8988T (cell line): ENCODE measurements around the gene BCKDHB.
"Not testable (repeated sequence)": the region's sequence is repeated elsewhere in the genome, so short reads cannot be mapped to it uniquely, and the experiment has no call there.

Experiments used
- DNase-seq: peaks from one replicate; pipeline ENCODE4 v3.0.0; 2011

The BCKDHB gene

DNA sequence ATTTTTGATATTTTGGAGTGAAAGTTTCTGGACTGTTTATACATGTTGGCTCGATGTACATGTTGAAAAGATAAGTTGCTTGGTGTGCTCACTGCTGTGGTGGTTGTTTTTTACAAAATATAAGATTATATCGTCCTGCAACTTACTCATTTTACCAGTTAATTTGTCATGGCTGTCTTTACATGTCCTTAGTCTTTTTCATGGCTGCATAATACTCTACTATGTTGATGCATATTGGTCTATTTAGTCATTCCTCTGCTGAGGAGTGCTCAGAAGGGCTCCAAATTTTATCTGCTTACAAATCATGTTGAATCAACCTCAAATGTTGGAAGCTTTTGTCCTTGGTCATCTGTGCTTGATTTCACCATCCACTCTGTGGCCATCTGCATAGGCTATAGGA lies 164.6 kb downstream of the BCKDHB start:
- no peak for DNase-seq

DNA sequence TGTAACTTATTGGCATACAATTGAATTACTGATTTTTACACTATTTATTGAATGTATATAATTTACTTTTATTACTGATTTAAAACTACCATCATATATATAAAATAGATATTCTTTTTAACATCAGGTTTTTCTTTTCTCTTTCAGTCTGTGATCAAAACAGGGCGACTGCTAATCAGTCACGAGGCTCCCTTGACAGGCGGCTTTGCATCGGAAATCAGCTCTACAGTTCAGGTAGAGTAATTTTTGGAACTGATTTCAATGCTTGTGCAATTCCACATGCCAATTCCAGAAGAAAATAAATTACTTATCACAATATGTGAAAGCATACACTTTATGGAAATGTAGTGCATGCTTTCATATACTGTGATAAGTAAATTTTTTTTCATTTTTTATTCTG lies 166.5 kb downstream of the BCKDHB start:
- no peak for DNase-seq

DNA sequence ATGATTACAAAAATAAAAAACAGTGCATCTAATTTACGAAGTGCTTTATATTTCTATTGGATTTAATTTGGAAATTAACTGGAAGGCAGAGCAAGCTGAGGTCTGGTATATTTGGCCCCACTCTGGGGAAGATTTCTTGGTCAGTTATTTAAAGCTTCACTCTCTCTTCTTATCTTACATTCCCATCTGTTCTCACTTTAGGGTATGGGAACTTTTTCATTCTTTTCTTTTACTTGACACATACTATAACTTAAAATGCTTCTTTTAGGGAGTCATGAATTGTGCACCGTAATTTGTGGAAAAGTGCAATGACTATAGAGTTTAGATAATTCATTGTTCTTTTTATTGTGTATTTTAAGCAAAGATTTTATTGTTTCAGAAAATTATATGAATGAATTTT lies 170.4 kb downstream of the BCKDHB start:
- no peak for DNase-seq

DNA sequence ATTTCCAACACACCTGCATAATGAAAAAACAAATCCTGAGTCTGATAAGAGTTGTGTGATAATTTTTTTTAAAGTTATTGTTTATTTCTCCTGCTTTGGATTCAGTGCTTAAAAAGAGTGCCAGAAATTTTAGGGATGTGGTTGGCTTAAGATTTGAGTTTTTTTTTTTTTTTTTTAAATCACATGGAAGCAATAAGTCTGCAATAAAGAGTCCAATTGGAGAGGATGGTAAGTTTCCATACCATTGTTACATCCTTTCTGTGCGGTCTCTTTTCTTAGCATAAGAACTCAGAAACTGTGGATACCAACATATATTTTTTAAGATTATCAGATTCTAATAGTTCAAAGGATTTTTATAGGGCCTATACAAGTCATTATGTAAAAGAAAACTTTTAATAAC lies 171.0 kb downstream of the BCKDHB start:
- no peak for DNase-seq

DNA sequence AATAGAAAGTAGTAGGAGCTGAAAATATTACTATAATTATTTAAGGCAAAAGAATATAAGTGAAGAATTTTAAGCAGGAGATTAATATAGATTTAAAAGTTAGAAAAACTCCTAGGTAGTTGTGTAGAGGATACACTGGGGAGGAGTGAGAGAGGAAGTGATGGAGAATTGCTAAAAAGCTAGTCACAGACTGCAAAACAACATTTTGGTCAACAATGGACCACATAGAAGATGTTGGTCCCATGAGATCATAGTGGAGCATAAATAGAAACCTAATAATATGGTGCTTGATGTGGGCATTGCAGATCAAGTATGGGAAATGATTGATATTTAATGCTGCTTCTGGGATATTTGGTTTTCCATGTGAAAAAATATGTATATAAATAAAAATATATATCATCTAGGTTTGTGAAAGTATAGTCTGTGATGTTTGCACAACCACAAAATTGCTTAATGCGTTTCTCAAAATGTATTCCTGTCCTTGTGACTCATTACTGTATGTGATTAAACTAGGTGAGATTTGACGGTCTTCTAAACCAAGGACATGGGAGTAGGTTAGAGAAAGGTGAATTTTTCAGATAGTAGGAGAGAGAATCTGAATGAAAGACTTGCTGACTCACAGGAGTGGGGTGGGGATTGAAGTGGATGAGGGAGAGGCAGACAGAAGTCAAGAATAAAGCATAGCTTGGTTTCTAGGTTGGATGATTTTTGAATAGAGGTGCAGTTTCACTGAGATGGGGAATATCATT lies 174.0 kb downstream of the BCKDHB start:
- DNase-seq, result no peak

DNA sequence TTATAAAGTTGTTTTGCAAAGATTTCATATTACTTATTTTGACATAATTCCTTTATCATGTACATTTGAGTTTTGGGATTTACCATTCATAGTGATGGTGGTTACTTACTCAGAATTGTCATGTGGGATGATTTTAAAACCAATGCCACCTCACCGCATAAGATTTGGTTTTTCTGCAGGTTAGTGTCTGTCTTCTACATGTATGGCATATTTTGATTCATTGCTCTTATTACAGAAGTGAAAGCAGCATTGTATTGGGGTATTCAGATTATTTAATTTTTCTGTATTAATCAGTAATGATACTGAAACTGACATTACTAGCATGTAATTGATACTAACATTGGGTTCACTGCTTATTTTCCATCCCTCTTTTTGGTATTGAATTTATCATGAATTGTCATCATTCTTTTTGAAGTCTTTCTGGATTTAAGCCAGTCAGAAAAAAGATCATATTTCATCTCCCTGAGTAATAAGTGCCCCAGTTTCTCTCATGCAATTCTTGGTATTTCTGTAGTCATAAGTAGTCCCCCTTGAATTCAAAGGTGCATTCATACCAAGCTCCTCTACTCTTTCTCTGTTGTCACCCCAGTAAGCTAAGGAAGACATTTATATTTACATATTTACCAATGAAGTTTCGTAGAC lies 176.6 kb downstream of the BCKDHB start:
- no peak for DNase-seq

DNA sequence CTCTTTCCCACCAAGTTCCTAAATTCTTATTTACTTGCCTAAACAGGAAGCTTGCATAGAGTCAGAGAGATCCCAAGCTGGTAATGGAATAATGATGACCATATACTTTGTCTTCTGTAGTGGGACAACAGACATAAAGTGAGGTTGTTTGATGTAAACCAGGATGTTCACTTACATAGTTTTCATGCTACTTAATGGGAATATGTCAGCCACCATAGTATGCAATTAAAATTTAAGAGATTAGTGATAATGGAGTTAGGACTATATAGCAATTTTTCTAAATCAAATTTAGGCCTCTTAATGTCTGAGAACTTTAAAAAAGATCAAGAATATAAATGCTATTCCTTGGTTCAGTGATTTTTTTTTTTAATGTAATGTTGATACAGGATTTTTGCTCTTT lies 180.6 kb downstream of the BCKDHB start:
- no peak for DNase-seq

DNA sequence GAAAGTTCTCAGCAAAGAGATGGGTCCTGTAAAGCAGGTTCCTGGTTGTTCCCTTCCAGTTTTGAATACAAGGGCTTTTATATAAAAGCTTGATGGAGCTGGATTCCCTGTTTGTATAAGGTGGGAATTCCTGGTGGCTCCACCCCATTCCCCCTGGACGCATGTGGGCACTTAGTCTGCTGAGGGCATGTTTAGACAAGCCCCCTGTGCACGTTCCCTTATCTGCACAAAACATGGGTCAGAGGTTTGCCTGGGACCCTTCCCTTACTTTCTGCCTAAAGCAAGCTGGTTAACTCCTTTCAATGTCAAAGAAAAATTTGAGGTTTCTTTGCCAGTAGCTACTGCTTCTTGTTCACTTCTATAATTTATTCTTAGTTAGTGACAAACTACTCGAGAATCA lies 181.1 kb downstream of the BCKDHB start:
- no peak for DNase-seq

DNA sequence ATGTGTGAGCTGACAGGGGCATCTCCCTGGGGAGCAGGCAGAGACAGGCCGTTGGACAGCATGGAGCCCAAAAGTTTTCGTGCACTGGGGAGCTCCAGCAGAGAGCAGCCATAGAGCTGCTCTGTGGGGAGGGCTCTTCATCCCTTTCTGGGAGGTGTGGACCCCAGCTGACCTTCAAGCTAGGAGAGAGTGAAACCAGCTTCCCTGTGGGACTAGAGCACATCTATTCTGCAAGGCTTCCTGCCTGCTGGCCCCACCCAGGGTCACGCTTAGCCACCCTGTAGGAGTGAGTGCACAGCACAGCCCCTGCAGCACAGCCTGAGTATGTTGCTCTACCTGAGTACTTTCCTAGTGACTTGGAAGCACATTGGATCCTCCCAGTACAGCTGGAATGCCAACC lies 183.3 kb downstream of the BCKDHB start:
- no peak for DNase-seq

DNA sequence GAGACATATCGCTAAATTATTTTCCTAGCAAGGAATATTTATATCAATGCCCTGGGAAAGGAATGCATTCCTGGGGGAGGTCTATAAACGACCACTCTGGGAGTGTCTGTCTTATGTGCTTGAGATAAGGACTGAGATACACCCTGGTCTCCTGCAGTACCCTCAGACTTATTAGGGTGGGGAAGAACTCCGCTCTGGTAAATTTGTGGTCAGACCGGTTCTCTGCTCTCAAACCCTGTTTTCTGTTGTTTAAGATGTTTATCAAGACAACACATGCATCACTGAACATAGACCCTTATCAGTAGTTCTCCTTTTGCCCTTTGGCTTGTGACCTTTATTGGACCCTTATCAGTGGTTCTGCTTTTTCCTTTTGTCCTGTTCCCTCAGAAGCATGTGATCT lies 188.1 kb downstream of the BCKDHB start:
- DNase-seq, result not testable (repeated sequence)

DNA sequence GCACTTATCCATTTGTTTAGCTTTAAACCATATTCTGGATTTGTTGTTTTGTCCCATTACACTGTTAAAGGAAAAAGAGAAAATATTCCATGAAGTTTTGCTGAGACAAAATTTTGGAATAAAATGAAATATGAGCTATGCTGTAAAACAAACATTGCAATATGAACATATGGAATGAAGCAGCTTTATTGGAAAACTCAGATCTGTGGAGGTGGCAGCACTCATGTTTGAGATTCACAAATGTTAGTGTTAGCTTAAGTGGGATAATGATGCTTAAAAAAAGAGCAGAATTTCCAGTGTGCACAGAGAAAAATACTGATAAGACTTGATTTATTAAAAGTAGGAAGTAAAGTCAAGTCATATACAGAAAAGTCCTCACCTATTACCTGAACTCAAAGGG lies 196.2 kb downstream of the BCKDHB start:
- no peak for DNase-seq

DNA sequence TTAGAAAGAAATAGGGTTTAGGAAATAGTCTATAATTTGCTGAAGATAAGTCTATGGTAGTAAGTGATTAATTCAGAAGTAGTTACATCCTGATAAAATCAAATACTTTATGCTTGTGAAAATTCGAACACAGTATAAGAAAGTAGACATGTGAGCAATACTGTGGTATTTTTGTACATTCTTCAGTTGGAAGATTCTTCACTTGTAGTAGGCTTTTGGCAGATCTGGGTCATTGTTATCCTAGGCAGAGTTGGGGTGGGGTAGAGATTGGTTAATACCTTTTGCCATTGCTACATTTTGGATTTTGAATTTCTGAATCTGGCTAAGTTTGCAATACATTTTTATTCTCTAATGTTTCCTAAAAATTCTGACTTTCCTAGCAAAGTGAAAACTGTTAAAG lies 197.5 kb downstream of the BCKDHB start:
- DNase-seq, result no peak

DNA sequence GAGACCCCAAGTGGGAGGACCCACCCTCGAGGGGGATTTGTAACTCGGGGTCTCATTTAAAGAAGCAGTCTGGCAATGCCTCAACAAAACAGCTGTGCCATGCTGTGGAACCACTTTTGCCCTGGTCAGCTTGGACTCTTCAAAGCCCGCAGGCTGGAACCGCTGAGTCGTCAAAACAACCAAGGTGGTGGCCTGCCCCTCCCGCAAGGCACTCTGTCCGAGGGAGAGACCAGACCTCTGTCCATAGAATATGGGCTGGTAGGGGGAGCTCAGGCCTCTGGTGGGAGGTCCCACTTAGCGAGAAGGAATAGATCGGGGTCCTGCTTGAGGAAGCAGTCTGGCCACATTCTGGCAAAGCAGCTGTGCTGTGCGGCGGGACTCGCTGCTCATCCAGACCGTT lies 208.1 kb downstream of the BCKDHB start:
- no peak for DNase-seq

DNA sequence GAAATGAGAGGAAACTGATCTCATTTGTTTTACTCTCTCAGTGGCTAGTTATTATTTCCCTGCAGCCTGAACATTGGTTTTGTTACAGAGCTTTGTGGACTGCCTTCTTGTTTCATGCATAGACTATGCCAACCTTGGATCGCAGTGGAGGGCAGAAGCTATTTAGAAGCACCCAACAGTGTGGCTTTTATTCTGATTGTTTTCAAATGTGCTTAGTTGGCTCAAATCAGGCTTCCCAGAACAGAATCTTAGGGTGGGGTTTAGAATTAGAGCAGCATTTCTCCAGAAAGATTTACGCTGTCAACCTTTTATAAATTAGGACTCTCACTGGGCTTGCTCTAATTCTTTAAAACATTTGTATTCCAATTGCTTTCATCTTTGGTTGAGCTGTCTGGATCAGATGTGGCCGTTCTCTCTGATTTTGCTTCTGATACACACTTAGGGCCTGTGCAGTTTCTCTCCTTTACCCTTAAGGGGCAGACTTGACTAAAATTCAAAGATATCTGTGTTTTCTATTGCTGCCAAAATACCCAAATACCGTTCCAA lies 210.3 kb downstream of the BCKDHB start:
- no peak for DNase-seq

DNA sequence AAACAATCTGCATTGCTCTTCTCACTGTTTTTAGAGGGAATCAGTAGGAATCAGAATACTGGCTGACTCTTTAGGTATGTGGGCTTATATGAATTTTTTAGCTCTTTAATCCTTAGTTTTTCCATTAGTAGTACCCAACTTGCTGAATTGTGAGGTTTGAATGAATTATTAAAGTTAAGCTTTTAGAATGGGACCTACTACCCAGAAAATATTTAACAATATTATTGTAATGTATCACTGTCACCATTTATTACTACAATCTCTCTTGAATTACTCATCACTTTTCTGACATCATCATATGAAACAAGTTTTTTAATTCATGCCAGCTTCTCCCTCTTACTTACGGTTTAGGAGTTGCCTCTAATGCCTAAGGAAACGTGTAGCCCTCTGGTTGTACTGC lies 212.7 kb downstream of the BCKDHB start:
- DNase-seq, result no peak

DNA sequence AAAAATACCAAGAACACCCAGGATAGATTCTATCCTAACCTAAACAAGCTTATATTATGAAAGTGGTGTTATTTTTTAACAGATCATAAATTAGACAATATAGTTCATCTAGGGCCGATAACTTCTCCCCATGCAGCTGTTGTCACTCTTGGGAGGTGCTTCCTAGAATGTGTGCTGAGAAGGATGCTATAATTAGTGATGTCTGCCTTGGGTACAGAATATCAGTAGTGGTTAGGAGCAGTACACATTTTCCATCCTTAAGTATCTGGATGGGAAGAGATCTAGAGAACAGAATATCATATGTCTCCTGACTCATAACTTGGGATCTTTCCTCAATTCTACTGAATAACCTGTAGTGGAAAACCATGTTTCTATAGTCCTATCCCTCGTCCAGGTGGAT lies 214.5 kb downstream of the BCKDHB start:
- no peak for DNase-seq

DNA sequence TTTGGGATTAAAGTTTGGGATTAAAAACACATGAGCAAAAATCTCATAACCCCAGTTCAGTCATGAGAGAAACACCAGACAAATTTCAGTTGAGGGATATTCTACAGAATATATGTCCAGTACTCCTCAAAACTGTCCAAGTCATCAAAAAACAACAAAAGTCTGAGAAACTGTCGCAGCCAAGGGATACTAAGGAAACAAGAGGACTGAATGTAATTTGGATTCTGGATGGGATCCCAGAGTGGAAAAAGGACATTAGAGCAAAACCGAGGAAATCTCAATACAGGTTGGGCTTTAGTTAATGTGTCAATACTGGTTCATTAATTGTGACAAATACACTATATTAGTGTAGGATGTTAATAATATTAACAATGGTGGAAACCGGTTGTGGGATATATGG lies 219.3 kb downstream of the BCKDHB start:
- no peak for DNase-seq

DNA sequence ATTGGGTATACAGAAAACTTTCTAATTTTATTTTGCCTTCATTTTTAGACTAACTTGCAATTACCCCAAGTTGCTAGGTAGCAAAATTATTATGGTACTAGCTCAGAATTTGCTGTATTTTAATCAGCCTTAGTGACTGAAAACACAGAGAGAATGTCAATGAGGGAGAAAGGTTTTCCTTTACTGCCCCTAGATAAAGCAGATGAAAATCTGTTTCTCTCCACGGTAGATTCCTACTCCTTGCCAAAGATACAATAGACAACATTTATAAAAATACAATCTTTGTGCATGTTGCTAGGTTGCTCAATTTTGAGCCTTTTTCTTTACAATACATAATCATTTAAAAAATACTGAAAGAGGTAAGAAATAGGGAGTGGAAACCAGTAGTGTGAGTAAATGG lies 222.2 kb downstream of the BCKDHB start:
- no peak for DNase-seq

DNA sequence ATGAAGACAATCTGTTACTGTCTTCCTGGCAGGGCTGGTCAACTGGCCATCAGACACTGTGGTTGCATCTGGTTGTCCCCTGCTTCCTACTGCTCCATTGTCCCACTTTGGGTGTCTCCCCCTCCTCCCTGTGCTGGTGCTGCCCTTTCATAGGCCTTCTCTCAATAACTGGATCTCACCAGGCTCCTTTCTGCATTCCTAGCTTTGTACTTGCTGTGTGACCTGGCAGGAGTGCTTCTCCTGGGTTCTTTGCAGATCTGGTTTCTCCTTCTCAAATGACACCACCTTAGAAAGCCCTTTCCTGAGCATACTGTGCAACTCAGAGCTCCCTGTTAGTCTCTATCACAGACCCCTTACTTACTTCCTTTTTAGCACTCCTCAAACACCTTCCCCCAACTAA lies 223.0 kb downstream of the BCKDHB start:
- no peak for DNase-seq

DNA sequence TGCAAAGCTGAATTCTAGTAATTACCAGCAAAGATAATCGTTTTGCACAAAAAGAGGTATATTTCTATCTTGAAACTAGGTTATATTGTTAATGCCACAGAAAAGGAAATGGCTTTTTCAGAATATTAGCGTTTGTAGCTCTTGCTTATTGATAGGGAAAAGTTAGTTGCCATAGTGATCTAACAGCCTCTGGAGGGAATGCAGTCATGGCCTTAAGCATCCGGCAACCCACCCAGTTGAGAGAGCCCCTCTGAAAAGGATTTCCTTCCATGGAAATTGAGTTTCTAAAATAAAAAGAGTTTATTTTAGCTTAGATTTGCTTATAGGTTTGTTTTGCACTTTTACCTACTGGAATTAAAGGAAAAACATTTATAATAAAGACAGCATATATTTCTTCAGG lies 224.5 kb downstream of the BCKDHB start:
- DNase-seq, result no peak

DNA sequence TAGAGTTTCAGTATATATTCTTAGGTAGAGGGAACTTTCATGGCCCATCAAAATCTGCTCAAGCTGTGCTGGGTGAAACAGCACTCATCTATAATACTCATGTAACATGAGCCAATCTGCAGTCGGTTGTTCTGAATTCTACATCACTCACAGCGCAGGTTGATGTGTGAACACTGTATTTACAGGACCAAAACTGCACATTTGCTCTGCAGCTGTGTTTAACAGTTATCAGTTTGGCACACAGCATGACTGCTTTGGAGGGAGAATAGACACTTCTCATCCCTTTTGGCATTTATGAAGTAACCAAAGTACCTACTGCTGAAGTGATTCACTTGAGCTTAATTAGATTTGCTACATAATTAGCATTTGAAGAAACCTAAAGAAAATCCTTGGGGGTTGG lies 225.1 kb downstream of the BCKDHB start:
- DNase-seq, result no peak

DNA sequence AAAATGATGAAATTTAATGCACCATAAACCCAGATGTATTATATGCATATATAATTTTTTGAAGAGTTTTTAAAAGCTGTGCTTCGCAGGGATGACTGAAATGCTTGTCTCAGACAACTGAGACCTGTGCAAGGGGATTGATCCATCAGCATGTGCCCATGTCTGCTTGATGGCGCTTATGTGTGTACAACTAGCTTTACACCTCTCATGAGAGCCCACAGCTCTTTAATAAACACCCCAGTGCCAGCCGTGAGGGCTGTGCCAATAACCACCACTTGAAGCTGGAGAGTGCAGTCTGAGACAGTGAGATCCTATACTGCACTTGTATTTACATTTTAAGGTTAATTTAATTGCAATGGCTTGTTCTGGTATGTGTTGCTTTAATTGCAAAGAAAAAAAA lies 225.5 kb downstream of the BCKDHB start:
- DNase-seq, result no peak

DNA sequence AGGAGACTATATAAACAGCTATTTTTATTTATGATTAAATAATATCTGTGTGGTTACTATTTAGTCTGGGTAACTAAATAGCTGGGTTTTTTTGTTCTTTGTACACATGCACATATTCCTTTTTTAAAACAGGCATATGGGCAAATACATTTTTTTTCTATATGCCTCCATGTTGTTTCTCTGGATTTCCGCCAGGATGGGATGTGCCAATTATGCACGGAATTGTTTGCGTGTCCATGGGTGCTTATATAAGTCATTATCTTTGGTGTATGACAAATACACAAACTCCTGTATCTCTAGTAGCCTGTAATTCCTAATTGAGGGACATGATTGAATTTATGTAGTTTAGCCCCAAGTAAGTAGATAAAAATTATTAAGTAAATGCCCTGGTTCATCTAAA lies 226.9 kb downstream of the BCKDHB start:
- no peak for DNase-seq

DNA sequence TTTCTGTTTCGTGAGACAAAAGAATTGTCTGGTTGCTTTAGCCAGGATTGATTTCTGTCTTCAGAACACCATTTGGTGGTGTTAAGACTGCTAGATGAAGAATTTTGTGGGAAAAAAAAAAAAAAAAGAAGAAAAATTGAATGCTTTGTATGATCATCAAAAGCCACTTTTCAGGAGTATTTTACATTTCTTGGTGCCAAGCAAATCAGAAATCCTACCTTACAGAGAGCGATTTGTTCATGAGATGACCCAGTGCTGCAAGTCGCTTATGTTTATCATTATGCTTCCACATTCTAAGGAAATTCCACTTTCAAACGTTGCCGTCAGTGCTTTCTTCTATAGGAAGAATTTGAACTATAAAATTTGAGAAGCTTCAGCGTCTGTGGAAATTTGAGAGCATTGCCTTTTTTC lies 228.7 kb downstream of the BCKDHB start:
- no peak for DNase-seq

DNA sequence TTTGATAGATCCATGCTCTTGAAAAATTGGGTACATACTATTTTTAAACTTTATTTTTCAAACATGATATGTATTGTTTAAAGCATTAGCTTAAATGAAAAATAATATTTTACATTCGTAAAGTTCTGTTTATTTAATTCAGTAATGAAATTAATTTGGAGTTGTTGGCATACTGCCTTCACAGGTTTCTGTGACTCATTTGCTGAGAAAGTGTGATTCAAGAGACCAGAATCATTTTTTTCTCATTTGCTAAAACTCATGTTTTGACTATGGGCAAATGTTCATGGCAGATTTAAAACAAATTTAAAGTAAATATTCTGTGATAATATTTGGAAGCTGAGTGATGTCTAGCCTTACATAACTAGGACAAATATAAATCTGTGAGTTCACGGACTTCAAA lies 230.4 kb downstream of the BCKDHB start:
- no peak for DNase-seq
